Activated T-cell treated with anti-CD3 and anti-CD28 coated beads, Interleukin-2, amount 50 U/mL, for 4 hours (primary cell): ENCODE results near the gene CCDC50. TPM values are rescaled to one million over a fixed set of nuclear protein-coding genes. Genes with fewer than 3 reads are reported as not detected.

Experiments
- ATAC-seq, 2 donors: fragments of 200-7000 bp; cut with Tn5 transposase; one replicate each; pipeline ENCODE4 v1.10.0; 2021
- DNase-seq: peaks from one replicate; pipeline ENCODE4 v3.0.0-alpha.2; 2020
- H3K27me3 Mint-ChIP-seq: one replicate; pipeline ENCODE4 v1.8.0; 2021; ENCODE audit warnings: low read depth, mixed read lengths
- H3K36me3 Mint-ChIP-seq: one replicate; pipeline ENCODE4 v1.8.0; 2022; ENCODE audit warnings: mixed read lengths; ENCODE audit not compliant: insufficient read depth
- H3K4me1 Mint-ChIP-seq: one replicate; pipeline ENCODE4 v1.8.0; 2021; ENCODE audit warnings: low read depth, mixed read lengths
- H3K4me3 Mint-ChIP-seq: one replicate; pipeline ENCODE4 v1.8.0; 2021; ENCODE audit warnings: mild to moderate bottlenecking, moderate library complexity, mixed read lengths
- H3K9me3 Mint-ChIP-seq: one replicate; pipeline ENCODE4 v1.8.0; 2021; ENCODE audit warnings: mixed read lengths
- total RNA-seq, 3 donors: library from RNA; stranded (reverse); gene quantifications; one replicate each; pipeline ENCODE4 v1.2.1, GENCODE V29; 2021

CCDC50 gene
- total RNA-seq, 3 donors from 2014 or later = 3.9 to 16.2 (median 8.6) TPM

GRCh38 chr3:191348098-191348497, 18.9 kb downstream of the CCDC50 start:
- H3K36me3 Mint-ChIP-seq = no peaks in the 10 kb centered on the region
- DNase-seq = no peak
- no peak for ATAC-seq
- H3K4me3 Mint-ChIP-seq = no peak overlapping the region
- H3K9me3 Mint-ChIP-seq = no peaks in the 10 kb centered on the region
- H3K4me1 Mint-ChIP-seq = peaks cover 4% of the 10 kb centered on the region
- H3K27me3 Mint-ChIP-seq = no peaks in the 10 kb centered on the region

- DNase-seq (no peak), ATAC-seq (no peak)
- no peaks in the 10 kb centered on the region for H3K9me3 Mint-ChIP-seq
- H3K27me3 Mint-ChIP-seq = no peaks in the 10 kb centered on the region
- H3K4me1 Mint-ChIP-seq = peaks cover 4% of the 10 kb centered on the region
- H3K4me3 Mint-ChIP-seq = no peak overlapping the region
- no peaks in the 10 kb centered on the region for H3K36me3 Mint-ChIP-seq
Measured at GRCh38 chr3:191350396-191351090, 21.3 kb downstream of the CCDC50 start.

GRCh38 chr3:191352014-191352413, 22.8 kb downstream of the CCDC50 start:
- H3K27me3 Mint-ChIP-seq = no peaks in the 10 kb centered on the region
- ATAC-seq = no peak
- no peak overlapping the region for H3K4me3 Mint-ChIP-seq
- no peaks in the 10 kb centered on the region for H3K9me3 Mint-ChIP-seq
- DNase-seq = no peak
- H3K36me3 Mint-ChIP-seq = no peaks in the 10 kb centered on the region
- peaks cover 5% of the 10 kb centered on the region for H3K4me1 Mint-ChIP-seq

- no peaks in the 10 kb centered on the region for H3K27me3 Mint-ChIP-seq
- H3K36me3 Mint-ChIP-seq = no peaks in the 10 kb centered on the region
- no peak for ATAC-seq
- DNase-seq = no peak
- no peaks in the 10 kb centered on the region for H3K9me3 Mint-ChIP-seq
- peaks cover 5% of the 10 kb centered on the region for H3K4me1 Mint-ChIP-seq
- H3K4me3 Mint-ChIP-seq = no peak overlapping the region
Measured at GRCh38 chr3:191353022-191353777, 24.0 kb downstream of the CCDC50 start.

GRCh38 chr3:191355406-191355805, 26.2 kb downstream of the CCDC50 start:
- H3K27me3 Mint-ChIP-seq = no peaks in the 10 kb centered on the region
- peaks cover 1% of the 10 kb centered on the region for H3K36me3 Mint-ChIP-seq
- peaks cover 6% of the 10 kb centered on the region for H3K4me1 Mint-ChIP-seq
- H3K9me3 Mint-ChIP-seq = no peaks in the 10 kb centered on the region
- ATAC-seq (no peak), DNase-seq (no peak)
- no peak overlapping the region for H3K4me3 Mint-ChIP-seq

- no peak for ATAC-seq
- H3K27me3 Mint-ChIP-seq = no peaks in the 10 kb centered on the region
- no peak overlapping the region for H3K4me3 Mint-ChIP-seq
- H3K4me1 Mint-ChIP-seq = peaks cover 6% of the 10 kb centered on the region
- DNase-seq = no peak
- H3K9me3 Mint-ChIP-seq = no peaks in the 10 kb centered on the region
- H3K36me3 Mint-ChIP-seq = peaks cover 1% of the 10 kb centered on the region
Measured at GRCh38 chr3:191356631-191357439, 27.6 kb downstream of the CCDC50 start.

- H3K36me3 Mint-ChIP-seq = peaks cover 1% of the 10 kb centered on the region
- ATAC-seq (no peak), DNase-seq (no peak)
- H3K4me3 Mint-ChIP-seq = no peak overlapping the region
- H3K27me3 Mint-ChIP-seq = no peaks in the 10 kb centered on the region
- peaks cover 6% of the 10 kb centered on the region for H3K4me1 Mint-ChIP-seq
- no peaks in the 10 kb centered on the region for H3K9me3 Mint-ChIP-seq
Measured at GRCh38 chr3:191357909-191358308, 28.7 kb downstream of the CCDC50 start.

- ATAC-seq = peak in 1 of 2 donors; percentile 38
- no peaks in the 10 kb centered on the region for H3K9me3 Mint-ChIP-seq
- H3K4me1 Mint-ChIP-seq = peaks cover 5% of the 10 kb centered on the region
- H3K4me3 Mint-ChIP-seq = no peak overlapping the region
- H3K27me3 Mint-ChIP-seq = no peaks in the 10 kb centered on the region
- DNase-seq = no peak
- H3K36me3 Mint-ChIP-seq = peaks cover 3% of the 10 kb centered on the region
Measured at GRCh38 chr3:191358929-191359328, 29.7 kb downstream of the CCDC50 start.

- DNase-seq (no peak), ATAC-seq (no peak)
- H3K36me3 Mint-ChIP-seq = peaks cover 6% of the 10 kb centered on the region
- H3K4me1 Mint-ChIP-seq = peaks cover 3% of the 10 kb centered on the region
- H3K9me3 Mint-ChIP-seq = no peaks in the 10 kb centered on the region
- H3K4me3 Mint-ChIP-seq = no peak overlapping the region
- H3K27me3 Mint-ChIP-seq = no peaks in the 10 kb centered on the region
Measured at GRCh38 chr3:191360620-191361019, 31.4 kb downstream of the CCDC50 start.

- H3K27me3 Mint-ChIP-seq = no peaks in the 10 kb centered on the region
- peaks cover 6% of the 10 kb centered on the region for H3K36me3 Mint-ChIP-seq
- ATAC-seq (no peak), DNase-seq (no peak)
- H3K4me1 Mint-ChIP-seq = peaks cover 3% of the 10 kb centered on the region
- no peaks in the 10 kb centered on the region for H3K9me3 Mint-ChIP-seq
- H3K4me3 Mint-ChIP-seq = no peak overlapping the region
Measured at GRCh38 chr3:191361456-191361855, 32.3 kb downstream of the CCDC50 start.

- peaks cover 6% of the 10 kb centered on the region for H3K36me3 Mint-ChIP-seq
- H3K4me3 Mint-ChIP-seq = no peak overlapping the region
- H3K27me3 Mint-ChIP-seq = no peaks in the 10 kb centered on the region
- ATAC-seq (no peak), DNase-seq (no peak)
- peaks cover 3% of the 10 kb centered on the region for H3K4me1 Mint-ChIP-seq
- no peaks in the 10 kb centered on the region for H3K9me3 Mint-ChIP-seq
Measured at GRCh38 chr3:191362037-191362436, 32.8 kb downstream of the CCDC50 start.

GRCh38 chr3:191362524-191363090, 33.4 kb downstream of the CCDC50 start:
- no peak overlapping the region for H3K4me3 Mint-ChIP-seq
- ATAC-seq = no peak
- no peaks in the 10 kb centered on the region for H3K9me3 Mint-ChIP-seq
- no peaks in the 10 kb centered on the region for H3K27me3 Mint-ChIP-seq
- H3K36me3 Mint-ChIP-seq = peaks cover 6% of the 10 kb centered on the region
- DNase-seq = no peak
- H3K4me1 Mint-ChIP-seq = peaks cover 3% of the 10 kb centered on the region

- no peaks in the 10 kb centered on the region for H3K27me3 Mint-ChIP-seq
- peaks cover 6% of the 10 kb centered on the region for H3K36me3 Mint-ChIP-seq
- no peaks in the 10 kb centered on the region for H3K9me3 Mint-ChIP-seq
- no peak overlapping the region for H3K4me3 Mint-ChIP-seq
- no peak for DNase-seq
- H3K4me1 Mint-ChIP-seq = peaks cover 3% of the 10 kb centered on the region
- no peak for ATAC-seq
Measured at GRCh38 chr3:191363221-191363620, 34.0 kb downstream of the CCDC50 start.

- H3K36me3 Mint-ChIP-seq = peaks cover 6% of the 10 kb centered on the region
- no peaks in the 10 kb centered on the region for H3K4me1 Mint-ChIP-seq
- H3K27me3 Mint-ChIP-seq = no peaks in the 10 kb centered on the region
- no peaks in the 10 kb centered on the region for H3K9me3 Mint-ChIP-seq
- H3K4me3 Mint-ChIP-seq = no peak overlapping the region
- ATAC-seq (no peak), DNase-seq (no peak)
Measured at GRCh38 chr3:191366675-191367074, 37.5 kb downstream of the CCDC50 start.
